ENCODE results near the gene TMEM202. TPM values are rescaled to one million over a fixed set of nuclear protein-coding genes. Genes with fewer than 3 reads are reported as not detected.
"Not testable (repeated sequence)": the region's sequence is repeated elsewhere in the genome, so short reads cannot be mapped to it uniquely, and the experiment has no call there.

TMEM202 gene
- total RNA-seq, 1 experiment from 2014 or later = not detected

GRCh38 chr15:72375846-72376581, 22.1 kb upstream of the TMEM202 start, which contains the start of gene HEXA:
Gene HEXA, minus strand, starts transcription at chr15:72376014. Its CDS starts 42 bp downstream, at chr15:72375972.
- Histone ChIP-seq H3K9me3 (ENCODE audit: insufficient read depth, low read depth) (no peaks in the 10 kb centered on the region), H3K27ac (peak within 1 kb of the TSS; percentile 73), H3K79me2 (ENCODE audit: low read depth) (peaks cover 36% of the 10 kb centered on the region), H3F3A (ENCODE audit: insufficient read depth, low read depth) (peaks cover 8% of the 10 kb centered on the region; the same call in 1 of the 2 replicates), H4K20me1 (ENCODE audit: insufficient read depth) (no peaks in the 10 kb centered on the region), H3K4me1 (replicated peaks; ENCODE audit: insufficient read depth) (peaks cover 16% of the 10 kb centered on the region), H3K4me2 (peak within 1 kb of the TSS; percentile 89), H3K27me3 (ENCODE audit: insufficient read depth, low read depth) (no peaks in the 10 kb centered on the region), H2AFZ (peak within 1 kb of the TSS; percentile 97), H3K36me3 (ENCODE audit: low read depth) (no peaks in the 10 kb centered on the region), H3K4me3 (peak within 1 kb of the TSS; percentile 84), H3K9me2 (ENCODE audit: insufficient read depth) (no peaks in the 10 kb centered on the region)
- ChIA-PET POLR2A (ENCODE audit: unreplicated experiment) (interaction anchor here (0.6 to 0.7 kb wide), 6 partner anchors 150 to 1852 kb away, joined by 3 to 6 read pairs (median 4); no protein-coding TSS in a partner anchor), CTCF (interaction anchor here (0.5 kb wide), 1 partner anchor 312 kb away, joined by 3 read pairs; no protein-coding TSS in a partner anchor)
- DNase-seq = peak; percentile 78 to 97
- TSS peak; percentile 92 for BruUV-seq (replicated peaks)
- intact Hi-C loops (cut with micrococcal nuclease; ENCODE audit: unreplicated experiment) = loop anchor here (2.0 kb wide), 1 partner anchor 97 kb away; no protein-coding TSS in a partner anchor
- no peak for TF ChIP-seq EZH2 (IDR thresholded peaks at IDR 0.05; ENCODE audit: low read depth)
- TF ChIP-seq, protein P1, sequence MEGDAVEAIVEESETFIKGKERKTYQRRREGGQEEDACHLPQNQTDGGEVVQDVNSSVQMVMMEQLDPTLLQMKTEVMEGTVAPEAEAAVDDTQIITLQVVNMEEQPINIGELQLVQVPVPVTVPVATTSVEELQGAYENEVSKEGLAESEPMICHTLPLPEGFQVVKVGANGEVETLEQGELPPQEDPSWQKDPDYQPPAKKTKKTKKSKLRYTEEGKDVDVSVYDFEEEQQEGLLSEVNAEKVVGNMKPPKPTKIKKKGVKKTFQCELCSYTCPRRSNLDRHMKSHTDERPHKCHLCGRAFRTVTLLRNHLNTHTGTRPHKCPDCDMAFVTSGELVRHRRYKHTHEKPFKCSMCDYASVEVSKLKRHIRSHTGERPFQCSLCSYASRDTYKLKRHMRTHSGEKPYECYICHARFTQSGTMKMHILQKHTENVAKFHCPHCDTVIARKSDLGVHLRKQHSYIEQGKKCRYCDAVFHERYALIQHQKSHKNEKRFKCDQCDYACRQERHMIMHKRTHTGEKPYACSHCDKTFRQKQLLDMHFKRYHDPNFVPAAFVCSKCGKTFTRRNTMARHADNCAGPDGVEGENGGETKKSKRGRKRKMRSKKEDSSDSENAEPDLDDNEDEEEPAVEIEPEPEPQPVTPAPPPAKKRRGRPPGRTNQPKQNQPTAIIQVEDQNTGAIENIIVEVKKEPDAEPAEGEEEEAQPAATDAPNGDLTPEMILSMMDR (conservative IDR thresholded peaks at IDR 0.05) = no peak

- H3F3A ChIP-seq (ENCODE audit: insufficient read depth, low read depth) = peaks cover 8% of the 10 kb centered on the region; the same call in 1 of the 2 replicates
- no peak overlapping the region for H3K27ac ChIP-seq
- BruUV-seq (replicated peaks) = no TSS peak
- intact Hi-C loops (cut with micrococcal nuclease; ENCODE audit: unreplicated experiment) = loop anchor here (2.0 kb wide), 1 partner anchor 95 kb away; no protein-coding TSS in a partner anchor
- H3K4me1 ChIP-seq (replicated peaks; ENCODE audit: insufficient read depth) = peaks cover 16% of the 10 kb centered on the region
- CTCF ChIA-PET = no interaction called here
- no peak for TF ChIP-seq EZH2 (IDR thresholded peaks at IDR 0.05; ENCODE audit: low read depth)
- TF ChIP-seq, protein P1 (conservative IDR thresholded peaks at IDR 0.05) = no peak
- no peak for DNase-seq
- no peaks in the 10 kb centered on the region for H4K20me1 ChIP-seq (ENCODE audit: insufficient read depth)
- no peak overlapping the region for H3K4me2 ChIP-seq
- H3K79me2 ChIP-seq (ENCODE audit: low read depth) = peaks cover 32% of the 10 kb centered on the region
- no peak overlapping the region for H3K4me3 ChIP-seq
- no peak overlapping the region for H2AFZ ChIP-seq
- H3K9me2 ChIP-seq (ENCODE audit: insufficient read depth) = no peaks in the 10 kb centered on the region
- H3K36me3 ChIP-seq (ENCODE audit: low read depth) = no peaks in the 10 kb centered on the region
- H3K27me3 ChIP-seq (ENCODE audit: insufficient read depth, low read depth) = no peaks in the 10 kb centered on the region
- no peaks in the 10 kb centered on the region for H3K9me3 ChIP-seq (ENCODE audit: insufficient read depth, low read depth)
- POLR2A ChIA-PET (ENCODE audit: unreplicated experiment) = no interaction called here
These were observed 20.8 kb upstream of the TMEM202 start for GRCh38 chr15:72377331-72377730.

GRCh38 chr15:72379106-72379505, 19.0 kb upstream of the TMEM202 start:
- H3K36me3 ChIP-seq (ENCODE audit: low read depth); H3F3A ChIP-seq (ENCODE audit: insufficient read depth, low read depth); POLR2A ChIA-PET (ENCODE audit: unreplicated experiment); H3K4me3 ChIP-seq; DNase-seq; H3K9me2 ChIP-seq (ENCODE audit: insufficient read depth); H4K20me1 ChIP-seq (ENCODE audit: insufficient read depth); H3K27ac ChIP-seq; intact Hi-C loops (cut with micrococcal nuclease; ENCODE audit: unreplicated experiment); CTCF ChIA-PET; H3K4me2 ChIP-seq; BruUV-seq (replicated peaks); H2AFZ ChIP-seq; H3K9me3 ChIP-seq (ENCODE audit: insufficient read depth, low read depth): not testable (repeated sequence)
- H3K27me3 ChIP-seq (ENCODE audit: insufficient read depth, low read depth) = peaks cover 10% of the 10 kb centered on the region; the same call in 1 of the 2 replicates
- peaks cover 15% of the 10 kb centered on the region for H3K4me1 ChIP-seq (replicated peaks; ENCODE audit: insufficient read depth)
- peaks cover 17% of the 10 kb centered on the region for H3K79me2 ChIP-seq (ENCODE audit: low read depth)
